Heart left ventricle (tissue), 16 donors: ENCODE results near the gene LRIT1. TPM values are rescaled to one million over a fixed set of nuclear protein-coding genes. Genes with fewer than 3 reads are reported as not detected.

Experiments
- ATAC-seq, 4 donors: fragments of 200-7000 bp; cut with Tn5 transposase; one replicate each; pipeline ENCODE4 v1.9.1; 2020 to 2022; ENCODE audit warnings: moderate library complexity in 4 of 4, mild to moderate bottlenecking in 3 of 4, moderate number of reproducible peaks in 1 of 4
- DNase-seq, 5 donors: peaks; one replicate each; pipeline ENCODE4 v3.0.0-alpha.2; 2020
- H3K27ac ChIP-seq, 12 donors: fragments of 200-600 bp; sonication (generic) in 4 of 12; one replicate each; pipeline versions ENCODE4 v1.5.0 to v1.8.0; 2016 to 2022; ENCODE audit warnings: mild to moderate bottlenecking in 2 of 12
- H3K27me3 ChIP-seq, 9 donors: fragments of 200-600 bp; sonication (generic) in 2 of 9; one replicate each; pipeline versions ENCODE4 v1.5.1 to v1.8.0; 2016 to 2022; ENCODE audit warnings: mild to moderate bottlenecking in 3 of 9
- H3K36me3 ChIP-seq, 9 donors: fragments of 200-600 bp; sonication (generic) in 2 of 9; one replicate each; pipeline versions ENCODE4 v1.5.0 to v1.8.0; 2018 to 2022; ENCODE audit warnings: mild to moderate bottlenecking in 2 of 9
- H3K4me1 ChIP-seq, 12 donors: fragments of 200-600 bp; sonication (generic) in 4 of 12; one replicate each; pipeline versions ENCODE4 v1.5.0 to v1.8.0; 2016 to 2022; ENCODE audit warnings: mild to moderate bottlenecking in 3 of 12
- H3K4me3 ChIP-seq, 12 donors: fragments of 200-600 bp; sonication (generic) in 4 of 12; one replicate each; pipeline versions ENCODE4 v1.5.0 to v1.8.0; 2017 to 2022; ENCODE audit warnings: mild to moderate bottlenecking in 9 of 12, moderate library complexity in 4 of 12
- H3K9me3 ChIP-seq, 12 donors: fragments of 200-600 bp; sonication (generic) in 4 of 12; one replicate each; pipeline versions ENCODE4 v1.5.0 to v1.8.0; 2016 to 2022; ENCODE audit warnings: mild to moderate bottlenecking in 1 of 12
- POLR2A ChIP-seq, 2 donors: fragments of 450-650 bp; IDR thresholded peaks; one replicate each; pipeline ENCODE4 v1.6.1; 2017; ENCODE audit warnings: antibody characterized with exemption in 2 of 2, mild to moderate bottlenecking in 2 of 2, moderate library complexity in 2 of 2
- WGBS, 4 donors: extraction: QIAGEN DNeasy Blood & Tissue Kit in 2 of 4; methylation state at CpG; one replicate each; pipeline versions ENCODE4 v1.1.5 to v1.1.7; 2013 to 2018; 5-methylcytosine and 5-hydroxymethylcytosine counted together
- intact Hi-C, 10 donors: fragments of 100-400 bp; cut with DNase I; formaldehyde crosslinking; loops; one replicate each; pipeline versions ENCODE4 v1.11.1 to v1.14.2; 2022
- polyA plus RNA-seq, 2 donors: library from polyadenylated mRNA; stranded (reverse); fragments of 200-250 nt; gene quantifications; one replicate each; pipeline ENCODE4 v1.2.3, GENCODE V29; 2013
- total RNA-seq, 9 donors: library from RNA; depleted of rRNA in 2 of 9; stranded (reverse); fragments of >200 nt in 2 of 9; fragmentation: NEBNext Ultra II Directional in 3 of 9; extraction: Animal tissue kit (Norgen Biotek cat#: 25700) in 3 of 9; gene quantifications; one replicate each; pipeline versions ENCODE4 v1.1.0 to v1.2.4, GENCODE V29; 2016 to 2023
- TF ChIP-seq, protein P1 (sequence below), 12 donors: fragments of 200-600 bp; sonication (generic) in 4 of 12; IDR thresholded peaks; one replicate each; pipeline versions ENCODE4 v1.5.0 to v1.8.0; 2018 to 2022; ENCODE audit warnings: antibody characterized with exemption in 12 of 12, mild to moderate bottlenecking in 5 of 12
- donor health status: ischemic (EF 13 %, LVEDD 7.1; RV severe dilation, severe dysfunction).
- donor health status: healthy with polysubstance abuse.
- donor health status: DM: no; HTN: yes; CAD: no.
- donor health status: DM: no; HTN: no; CAD: no.
- donor health status: ischemic (EF 25% LVEDD 6.9; RV normal size, moderate dysfunction).
- donor health status: ischemic (EF 25% LVEDD 5.7; RV mildly dilated, moderate dysfunction).
- donor health status: healthy.
- donor health status: DM: yes; HTN: yes; CAD: no.
- donor health status: ischemic (EF 35%, LVEDD 5.7; RV mildly dilated, moderate dysfunction).
- donor health status: nonischemic (EF 11% LVEDD 7.7; RV severe dilation, severe dysfunction).
- donor health status: DM: yes; HTN: yes; CAD: no.
- donor health status: PGD.
- donor health status: ischemic (EF 29% LVEDD 5.4; RV normal size, mild dysfunction).
- donor health status: nonischemic (EF 23%, LVEDD 6.1; RV moderate dilation, normal function).

The LRIT1 gene
- total and polyA plus RNA-seq, 11 donors = not detected

DNA sequence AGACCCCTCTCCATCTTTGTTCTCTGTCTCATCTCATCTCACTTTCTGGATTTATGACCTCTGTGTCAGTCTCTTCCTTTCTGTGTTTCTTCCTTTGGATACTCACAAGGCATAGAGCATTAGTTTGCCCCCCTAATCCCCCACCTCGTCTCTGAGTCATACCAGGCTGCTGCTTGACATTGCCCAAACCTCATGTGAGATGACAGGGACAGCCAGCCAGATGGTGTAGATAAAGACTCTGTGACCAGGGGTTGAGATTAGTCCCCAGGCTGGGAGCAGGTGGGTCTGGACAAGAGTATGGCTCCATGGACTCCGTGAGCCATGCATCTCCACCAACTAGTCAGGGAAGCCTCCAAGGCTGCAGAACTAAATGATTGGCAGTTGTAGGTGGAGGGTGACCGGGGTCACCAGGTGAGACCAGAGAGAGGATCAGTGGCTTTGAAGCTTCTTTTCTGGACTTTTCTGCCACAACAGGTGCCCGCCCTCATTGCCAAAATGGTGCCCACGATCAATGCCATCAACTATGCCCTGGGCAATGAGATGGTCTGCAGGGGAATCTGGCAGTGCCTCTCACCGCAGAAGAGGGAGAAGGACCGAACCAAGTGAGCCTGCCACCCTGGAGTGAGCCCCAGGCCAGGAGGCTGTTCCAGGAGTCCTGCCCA, 16.8 kb upstream of the LRIT1 start:
- Histone ChIP-seq H3K4me1 (peaks cover 0 to 8% (median 0%) of the 10 kb centered on the region in 12 donors), H3K27me3 (peaks cover 0 to 28% (median 0%) of the 10 kb centered on the region in 9 donors), H3K27ac (no peak overlapping the region), H3K36me3 (no peaks in the 10 kb centered on the region), H3K4me3 (no peak overlapping the region), H3K9me3 (no peaks in the 10 kb centered on the region)
- 80 to 88% (median 83%) methylated on average over 4 to 7 of the region's 7 CpGs for WGBS, 4 donors
- TF ChIP-seq, protein P1, sequence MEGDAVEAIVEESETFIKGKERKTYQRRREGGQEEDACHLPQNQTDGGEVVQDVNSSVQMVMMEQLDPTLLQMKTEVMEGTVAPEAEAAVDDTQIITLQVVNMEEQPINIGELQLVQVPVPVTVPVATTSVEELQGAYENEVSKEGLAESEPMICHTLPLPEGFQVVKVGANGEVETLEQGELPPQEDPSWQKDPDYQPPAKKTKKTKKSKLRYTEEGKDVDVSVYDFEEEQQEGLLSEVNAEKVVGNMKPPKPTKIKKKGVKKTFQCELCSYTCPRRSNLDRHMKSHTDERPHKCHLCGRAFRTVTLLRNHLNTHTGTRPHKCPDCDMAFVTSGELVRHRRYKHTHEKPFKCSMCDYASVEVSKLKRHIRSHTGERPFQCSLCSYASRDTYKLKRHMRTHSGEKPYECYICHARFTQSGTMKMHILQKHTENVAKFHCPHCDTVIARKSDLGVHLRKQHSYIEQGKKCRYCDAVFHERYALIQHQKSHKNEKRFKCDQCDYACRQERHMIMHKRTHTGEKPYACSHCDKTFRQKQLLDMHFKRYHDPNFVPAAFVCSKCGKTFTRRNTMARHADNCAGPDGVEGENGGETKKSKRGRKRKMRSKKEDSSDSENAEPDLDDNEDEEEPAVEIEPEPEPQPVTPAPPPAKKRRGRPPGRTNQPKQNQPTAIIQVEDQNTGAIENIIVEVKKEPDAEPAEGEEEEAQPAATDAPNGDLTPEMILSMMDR (IDR thresholded peaks at IDR 0.05) = no peak
- no peak for TF ChIP-seq POLR2A (IDR thresholded peaks at IDR 0.05)
- ATAC-seq = no peak
- intact Hi-C loops = no loop called here
- no peak for DNase-seq

DNA sequence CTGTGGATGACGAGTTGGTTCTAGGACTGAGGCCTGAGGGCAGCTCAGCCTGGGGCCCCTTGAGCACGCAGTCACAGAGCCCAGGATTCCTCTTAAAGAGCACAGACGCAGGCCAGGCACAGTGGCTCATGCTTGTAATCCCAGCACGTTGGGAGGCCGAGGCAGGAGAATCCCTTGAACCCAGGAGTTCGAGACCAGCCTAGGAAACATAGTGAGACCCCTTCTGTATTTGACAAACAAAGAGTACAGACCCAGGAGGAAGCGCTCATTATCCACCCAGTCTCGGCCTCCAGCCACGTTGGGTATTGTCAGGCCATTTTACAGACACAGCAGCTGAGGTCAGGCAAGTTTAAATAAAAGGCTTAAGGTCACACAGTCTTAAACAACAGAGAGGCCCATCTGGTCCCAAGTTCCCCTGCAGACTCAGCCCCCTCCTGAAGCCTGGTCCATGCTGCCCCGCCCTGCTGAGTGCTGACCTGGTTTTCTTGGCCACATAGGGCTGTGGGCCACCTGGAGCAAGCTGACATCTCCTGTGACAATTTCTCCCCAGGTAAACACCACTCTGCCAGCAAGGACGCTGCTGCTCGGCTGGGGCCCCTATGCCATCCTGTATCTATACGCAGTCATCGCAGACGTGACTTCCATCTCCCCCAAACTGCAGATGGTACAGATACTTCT, 16.1 kb upstream of the LRIT1 start:
- Histone ChIP-seq H3K9me3 (no peaks in the 10 kb centered on the region), H3K4me3 (no peak overlapping the region), H3K36me3 (no peaks in the 10 kb centered on the region), H3K4me1 (peaks cover 0 to 8% (median 0%) of the 10 kb centered on the region in 12 donors), H3K27me3 (peaks cover 0 to 27% (median 0%) of the 10 kb centered on the region in 9 donors), H3K27ac (no peak overlapping the region)
- TF ChIP-seq, protein P1 (IDR thresholded peaks at IDR 0.05) = no peak
- TF ChIP-seq POLR2A (IDR thresholded peaks at IDR 0.05) = no peak
- 73 to 79% (median 77%) methylated on average over 15 of the region's 15 CpGs for WGBS, 4 donors
- DNase-seq (no peak), ATAC-seq (no peak)
- intact Hi-C loops = no loop called here

- no peak overlapping the region for H3K27ac ChIP-seq
- intact Hi-C loops = no loop called here
- no peak overlapping the region for H3K4me3 ChIP-seq
- ATAC-seq (peak in 3 of 4 donors; percentile 60 to 84 (median 79)), DNase-seq (peak in 4 of 5 donors; percentile 44 to 75 (median 64))
- peaks cover 0 to 27% (median under 1%) of the 10 kb centered on the region in 9 donors for H3K27me3 ChIP-seq
- 32 to 42% (median 38%) methylated on average over 31 to 35 of the region's 35 CpGs for WGBS, 4 donors
- H3K36me3 ChIP-seq = no peaks in the 10 kb centered on the region
- peaks cover 0 to under 1% (median 0%) of the 10 kb centered on the region in 12 donors for H3K9me3 ChIP-seq
- peaks cover 0 to 8% (median 0%) of the 10 kb centered on the region in 12 donors for H3K4me1 ChIP-seq
- TF ChIP-seq, protein P1 (IDR thresholded peaks at IDR 0.05) = peak; percentile 46 to 67 (median 58)
- TF ChIP-seq POLR2A (IDR thresholded peaks at IDR 0.05) = no peak
Observed at GRCh38 chr10:84256510-84257342, 15.4 kb upstream of the LRIT1 start.
